SK-N-SH (cell line): ENCODE measurements around the gene ATG7. TPM values are rescaled to one million over a fixed set of nuclear protein-coding genes. Genes with fewer than 3 reads are reported as not detected.

Experiments
- CTCF ChIA-PET: fragments of 300-600, 350-600 bp; formaldehyde crosslinking; extraction: SDS; loops from one replicate; lab custom pipeline; 2021; lab: Yijun Ruan, JAX
- POLR2A ChIA-PET: fragments of 350-600 bp; sonication (Branson Sonifier 250); formaldehyde crosslinking; extraction: SDS; loops from one replicate; lab custom pipeline; 2020; ENCODE audit warnings: antibody characterized with exemption, inconsistent platforms; lab: Yijun Ruan, JAX
- DNase-seq: peaks from one replicate; pipeline ENCODE4 v3.0.0; 2012
- H2AFZ ChIP-seq: fragments of 200-600 bp; sonication (generic); 2 replicates; pipeline ENCODE4 v1.8.1; 2016; ENCODE audit warnings: antibody characterized with exemption, mild to moderate bottlenecking, low read depth
- H3F3A ChIP-seq: fragments of 200-600 bp; sonication (generic); replicated peaks from 2 replicates; pipeline ENCODE3; 2016; ENCODE audit warnings: antibody characterized with exemption, mild to moderate bottlenecking; ENCODE audit not compliant: insufficient read depth
- H3K27ac ChIP-seq, 2 experiments: fragments of 200-500 bp in 1 of 2; fragments of 200-600 bp in 1 of 2; sonication (Bioruptor generic) in 1 of 2; sonication (generic), shearing (Covaris generic) in 1 of 2; 2 replicates each; pipeline versions ENCODE4 v1.5.1 to v1.6.1; 2014 to 2016; ENCODE audit warnings: low read depth in 2 of 2, inconsistent platforms in 1 of 2, low read length in 1 of 2, mild to moderate bottlenecking in 1 of 2, mixed read lengths in 1 of 2
- H3K27me3 ChIP-seq: fragments of 200-600 bp; sonication (generic), shearing (Covaris generic); 2 replicates; pipeline ENCODE4 v1.6.1; 2016; ENCODE audit warnings: mixed run types; ENCODE audit not compliant: insufficient read depth
- H3K36me3 ChIP-seq, 2 experiments: fragments of 200-500 bp in 1 of 2; fragments of 200-600 bp in 1 of 2; sonication (Bioruptor generic) in 1 of 2; sonication (generic) in 1 of 2; replicated peaks in 1 of 2; 2 replicates each; pipeline versions ENCODE3 to v1.5.1; 2014 to 2016; ENCODE audit warnings: low read length in 1 of 2, mild to moderate bottlenecking in 1 of 2; ENCODE audit not compliant: insufficient read depth in 2 of 2, control insufficient read depth in 1 of 2
- H3K4me1 ChIP-seq, 2 experiments: fragments of 200-500 bp in 1 of 2; fragments of 200-600 bp in 1 of 2; sonication (Bioruptor generic) in 1 of 2; sonication (generic), shearing (Covaris generic) in 1 of 2; 2 replicates each; pipeline versions ENCODE4 v1.5.1 to v1.6.1; 2014 to 2016; ENCODE audit warnings: low read depth in 1 of 2, low read length in 1 of 2, mixed run types in 1 of 2; ENCODE audit not compliant: insufficient read depth in 2 of 2, control insufficient read depth in 1 of 2
- H3K4me2 ChIP-seq: fragments of 200-600 bp; sonication (generic), shearing (Covaris generic); 2 replicates; pipeline ENCODE4 v1.6.1; 2017; ENCODE audit warnings: mixed run types
- H3K4me3 ChIP-seq, 2 experiments: fragments of 200-500 bp in 1 of 2; fragments of 200-600 bp in 1 of 2; sonication (Bioruptor generic) in 1 of 2; sonication (generic), shearing (Covaris generic) in 1 of 2; 2 replicates each; pipeline versions ENCODE4 v1.5.1 to v1.8.1; 2014 to 2016; ENCODE audit warnings: low read depth in 2 of 2, inconsistent platforms in 1 of 2, low read length in 1 of 2, mild to moderate bottlenecking in 1 of 2, mixed read lengths in 1 of 2, moderate library complexity in 1 of 2
- H3K79me2 ChIP-seq: fragments of 200-600 bp; sonication (generic); 2 replicates; pipeline ENCODE4 v1.8.1; 2017; ENCODE audit warnings: mild to moderate bottlenecking; ENCODE audit not compliant: insufficient read depth
- H3K9ac ChIP-seq: fragments of 200-600 bp; sonication (generic); 2 replicates; pipeline ENCODE4 v1.6.1; 2017; ENCODE audit warnings: mixed run types
- H3K9me2 ChIP-seq: fragments of 200-600 bp; sonication (generic); 2 replicates; pipeline ENCODE4 v1.6.1; 2017; ENCODE audit warnings: mixed run types
- H3K9me3 ChIP-seq: fragments of 200-600 bp; sonication (generic); 2 replicates; pipeline ENCODE4 v1.6.1; 2017; ENCODE audit warnings: mixed run types, mild to moderate bottlenecking, moderate library complexity
- H4K20me1 ChIP-seq: fragments of 200-600 bp; sonication (generic); 2 replicates; pipeline ENCODE4 v1.6.1; 2017; ENCODE audit warnings: mild to moderate bottlenecking, mixed run types; ENCODE audit not compliant: insufficient read depth
- CHD2 ChIP-seq: fragments of 150-350 bp; IDR thresholded peaks from 2 replicates; pipeline ENCODE4 v1.6.1; 2018; ENCODE audit warnings: low read length; ENCODE audit not compliant: partially characterized antibody
- EZH2phosphoT487 ChIP-seq: fragments of 200-600 bp; sonication (generic); IDR thresholded peaks from 2 replicates; pipeline ENCODE4 v1.6.1; 2017; ENCODE audit warnings: low read depth, mixed run types, mild to moderate bottlenecking, antibody characterized with exemption, moderate library complexity, borderline replicate concordance
- FOXJ3 ChIP-seq: sonication (generic); formaldehyde crosslinking; IDR thresholded peaks from 2 replicates; pipeline ENCODE4 v1.5.1; 2020; ENCODE audit warnings: mild to moderate bottlenecking, missing genetic modification reagents
- FOXM1 ChIP-seq: IDR thresholded peaks from 2 replicates; pipeline ENCODE4 v1.4.0; 2012; ENCODE audit warnings: low read depth, mild to moderate bottlenecking
- GABPA ChIP-seq: IDR thresholded peaks from 2 replicates; pipeline ENCODE4 v1.4.0; 2012; ENCODE audit warnings: low read depth, mild to moderate bottlenecking
- GATA2 ChIP-seq: sonication (generic); formaldehyde crosslinking; IDR thresholded peaks from 2 replicates; pipeline ENCODE4 v1.5.0; 2020; ENCODE audit warnings: mild to moderate bottlenecking, missing genetic modification reagents
- JUND ChIP-seq: IDR thresholded peaks from 2 replicates; pipeline ENCODE4 v1.4.0; 2012
- MXI1 ChIP-seq: IDR thresholded peaks from 2 replicates; pipeline ENCODE4 v1.6.1; 2012; ENCODE audit warnings: mild to moderate bottlenecking, low read depth, low read length, improper control_type of control experiment
- NFIC ChIP-seq: IDR thresholded peaks from 2 replicates; pipeline ENCODE4 v1.4.0; 2012; ENCODE audit warnings: borderline replicate concordance
- POLR2AphosphoS5 ChIP-seq: IDR thresholded peaks from 2 replicates; pipeline ENCODE4 v1.6.1; 2012; ENCODE audit warnings: low read depth, low read length
- RFX5 ChIP-seq: IDR thresholded peaks from 2 replicates; pipeline ENCODE4 v1.6.1; 2012; ENCODE audit warnings: mild to moderate bottlenecking, improper control_type of control experiment, low read length
- SIN3A ChIP-seq: IDR thresholded peaks from 2 replicates; pipeline ENCODE4 v1.6.1; 2012; ENCODE audit warnings: low read depth, mild to moderate bottlenecking, low read length, moderate library complexity, borderline replicate concordance
- TEAD4 ChIP-seq: IDR thresholded peaks from 2 replicates; pipeline ENCODE4 v1.4.0; 2012; ENCODE audit warnings: mild to moderate bottlenecking, borderline replicate concordance; ENCODE audit not compliant: insufficient read depth
- USF1 ChIP-seq: IDR thresholded peaks from 2 replicates; pipeline ENCODE4 v1.4.0; 2012; ENCODE audit warnings: low read depth, borderline replicate concordance
- USF2 ChIP-seq: fragments of 150-350 bp; IDR thresholded peaks from 2 replicates; pipeline ENCODE4 v1.6.1; 2017; ENCODE audit warnings: antibody characterized with exemption, low read length, low read depth, borderline replicate concordance
- WGBS: methylation state at CpG from one replicate; pipeline ENCODE4 v1.1.6; 2017; ENCODE audit warnings: low lambda C conversion rate; 5-methylcytosine and 5-hydroxymethylcytosine counted together
- polyA plus RNA-seq, 3 experiments: library from polyadenylated mRNA; depleted of rRNA; stranded (reverse); fragments of >200 nt; gene quantifications; 2 replicates each; pipeline ENCODE4 v1.2.3, GENCODE V29; 2012
- TF ChIP-seq, protein P1 (sequence below): IDR thresholded peaks from 2 replicates; pipeline ENCODE4 v1.6.1; 2012; ENCODE audit warnings: mild to moderate bottlenecking, low read depth, low read length, moderate library complexity
- TF ChIP-seq, protein P2 (sequence below): IDR thresholded peaks from 2 replicates; pipeline ENCODE4; 2012
- TF ChIP-seq, protein P3 (sequence below): fragments of 150-350 bp; IDR thresholded peaks from 2 replicates; pipeline ENCODE4 v1.6.1; 2016; ENCODE audit warnings: mild to moderate bottlenecking, low read depth, low read length

The ATG7 gene
- polyA plus RNA-seq, 1 of the 3 experiments (the other 2 are of a cell fraction): 29.5 TPM

DNA sequence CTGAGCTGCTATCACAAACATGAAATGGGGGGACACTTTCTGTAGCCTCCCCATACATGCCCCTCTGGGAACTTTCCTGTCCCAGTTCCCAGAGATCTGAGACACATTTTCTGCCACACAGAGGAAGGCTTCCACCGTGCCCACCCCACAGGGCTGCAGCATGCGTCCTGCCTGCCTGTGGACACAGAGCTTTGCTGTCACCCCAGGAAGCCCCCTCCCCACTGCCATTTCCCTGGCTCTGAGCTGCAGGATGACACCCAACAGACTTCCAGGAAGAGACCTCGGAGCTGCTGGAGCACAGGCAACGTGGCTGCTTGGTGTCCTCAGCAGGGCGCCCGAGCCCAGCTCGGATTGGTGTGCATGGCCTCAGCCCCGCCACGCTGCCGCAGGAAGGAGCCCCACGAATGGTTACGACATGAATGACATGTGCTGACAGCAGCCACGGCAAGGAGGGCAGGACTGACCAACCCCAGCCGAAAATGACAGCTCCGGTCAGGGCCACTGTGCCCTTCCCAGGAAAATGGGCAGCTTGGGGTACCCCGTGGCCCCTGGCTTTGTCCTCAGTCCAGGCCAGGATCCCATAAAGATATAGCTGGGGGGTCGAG is 290.2 kb downstream of the ATG7 start:
- Histone ChIP-seq H3K9me2 (no peaks in the 10 kb centered on the region), H3F3A (peaks cover 9% of the 10 kb centered on the region), H3K79me2 (peaks cover 92% of the 10 kb centered on the region), H2AFZ (no peak overlapping the region), H3K9me3 (no peaks in the 10 kb centered on the region), H3K4me3 (no peak overlapping the region), H3K4me2 (no peak overlapping the region), H3K27ac (peak overlapping the region in 1 of 2 experiments; percentile 36; a peak in 1 of 4 replicates), H3K4me1 (peaks cover 12 to 42% of the 10 kb centered on the region in 2 experiments; a peak in 3 of 4 replicates), H3K27me3 (no peaks in the 10 kb centered on the region), H3K9ac (no peak overlapping the region), H4K20me1 (peaks cover 73% of the 10 kb centered on the region), H3K36me3 (peaks cover 18 to 54% of the 10 kb centered on the region in 2 experiments)
- DNase-seq: no peak
- CTCF ChIA-PET: interaction anchor here (0.8 to 1.1 kb wide), 3 partner anchors 31 to 183 kb away, joined by 3 to 4 read pairs (median 4); no protein-coding TSS in a partner anchor
- no peak for TF ChIP-seq CHD2
- no peak for TF ChIP-seq TEAD4
- TF ChIP-seq JUND: no peak
- no peak for TF ChIP-seq SIN3A
- no peak for TF ChIP-seq USF2
- TF ChIP-seq EZH2phosphoT487: no peak
- TF ChIP-seq FOXJ3 (CRISPR knock-in tag): no peak
- POLR2A ChIA-PET: no interaction called here
- WGBS: 95% methylated on average over 14 of the region's 17 CpGs

GRCh38 chr3:11563159-11563864 is 291.1 kb downstream of the ATG7 start:
- Histone ChIP-seq H3K9me2 (no peaks in the 10 kb centered on the region), H3K9ac (no peak overlapping the region), H2AFZ (no peak overlapping the region), H3K9me3 (no peaks in the 10 kb centered on the region), H3K4me3 (no peak overlapping the region), H3K27ac (peak overlapping the region in 1 of 2 experiments; percentile 36; a peak in 1 of 4 replicates), H3K4me2 (no peak overlapping the region), H4K20me1 (peaks cover 70% of the 10 kb centered on the region), H3K36me3 (peaks cover 18 to 47% of the 10 kb centered on the region in 2 experiments), H3F3A (peaks cover 15% of the 10 kb centered on the region), H3K4me1 (peaks cover 9 to 47% of the 10 kb centered on the region in 2 experiments; a peak in 3 of 4 replicates), H3K79me2 (peaks cover 94% of the 10 kb centered on the region), H3K27me3 (no peaks in the 10 kb centered on the region)
- CTCF ChIA-PET: interaction anchor here (0.5 to 1.1 kb wide), 3 partner anchors 11 to 506 kb away, joined by 3 read pairs; no protein-coding TSS in a partner anchor
- POLR2A ChIA-PET: interaction anchor here (1.0 kb wide), 1 partner anchor 75 kb away, joined by 3 read pairs; no protein-coding TSS in a partner anchor
- WGBS: 90% methylated on average over 10 of the region's 16 CpGs
- no peak for DNase-seq
- TF ChIP-seq MXI1 (no peak), USF1 (no peak), FOXM1 (no peak), POLR2AphosphoS5 (no peak), NFIC (no peak), SIN3A (no peak), GATA2 (CRISPR knock-in tag) (no peak), RFX5 (no peak), GABPA (no peak)
- TF ChIP-seq, protein P1, sequence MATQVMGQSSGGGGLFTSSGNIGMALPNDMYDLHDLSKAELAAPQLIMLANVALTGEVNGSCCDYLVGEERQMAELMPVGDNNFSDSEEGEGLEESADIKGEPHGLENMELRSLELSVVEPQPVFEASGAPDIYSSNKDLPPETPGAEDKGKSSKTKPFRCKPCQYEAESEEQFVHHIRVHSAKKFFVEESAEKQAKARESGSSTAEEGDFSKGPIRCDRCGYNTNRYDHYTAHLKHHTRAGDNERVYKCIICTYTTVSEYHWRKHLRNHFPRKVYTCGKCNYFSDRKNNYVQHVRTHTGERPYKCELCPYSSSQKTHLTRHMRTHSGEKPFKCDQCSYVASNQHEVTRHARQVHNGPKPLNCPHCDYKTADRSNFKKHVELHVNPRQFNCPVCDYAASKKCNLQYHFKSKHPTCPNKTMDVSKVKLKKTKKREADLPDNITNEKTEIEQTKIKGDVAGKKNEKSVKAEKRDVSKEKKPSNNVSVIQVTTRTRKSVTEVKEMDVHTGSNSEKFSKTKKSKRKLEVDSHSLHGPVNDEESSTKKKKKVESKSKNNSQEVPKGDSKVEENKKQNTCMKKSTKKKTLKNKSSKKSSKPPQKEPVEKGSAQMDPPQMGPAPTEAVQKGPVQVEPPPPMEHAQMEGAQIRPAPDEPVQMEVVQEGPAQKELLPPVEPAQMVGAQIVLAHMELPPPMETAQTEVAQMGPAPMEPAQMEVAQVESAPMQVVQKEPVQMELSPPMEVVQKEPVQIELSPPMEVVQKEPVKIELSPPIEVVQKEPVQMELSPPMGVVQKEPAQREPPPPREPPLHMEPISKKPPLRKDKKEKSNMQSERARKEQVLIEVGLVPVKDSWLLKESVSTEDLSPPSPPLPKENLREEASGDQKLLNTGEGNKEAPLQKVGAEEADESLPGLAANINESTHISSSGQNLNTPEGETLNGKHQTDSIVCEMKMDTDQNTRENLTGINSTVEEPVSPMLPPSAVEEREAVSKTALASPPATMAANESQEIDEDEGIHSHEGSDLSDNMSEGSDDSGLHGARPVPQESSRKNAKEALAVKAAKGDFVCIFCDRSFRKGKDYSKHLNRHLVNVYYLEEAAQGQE: no peak
- TF ChIP-seq, protein P2, sequence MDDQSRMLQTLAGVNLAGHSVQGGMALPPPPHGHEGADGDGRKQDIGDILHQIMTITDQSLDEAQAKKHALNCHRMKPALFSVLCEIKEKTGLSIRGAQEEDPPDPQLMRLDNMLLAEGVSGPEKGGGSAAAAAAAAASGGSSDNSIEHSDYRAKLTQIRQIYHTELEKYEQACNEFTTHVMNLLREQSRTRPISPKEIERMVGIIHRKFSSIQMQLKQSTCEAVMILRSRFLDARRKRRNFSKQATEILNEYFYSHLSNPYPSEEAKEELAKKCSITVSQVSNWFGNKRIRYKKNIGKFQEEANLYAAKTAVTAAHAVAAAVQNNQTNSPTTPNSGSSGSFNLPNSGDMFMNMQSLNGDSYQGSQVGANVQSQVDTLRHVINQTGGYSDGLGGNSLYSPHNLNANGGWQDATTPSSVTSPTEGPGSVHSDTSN: no peak
- TF ChIP-seq, protein P3, sequence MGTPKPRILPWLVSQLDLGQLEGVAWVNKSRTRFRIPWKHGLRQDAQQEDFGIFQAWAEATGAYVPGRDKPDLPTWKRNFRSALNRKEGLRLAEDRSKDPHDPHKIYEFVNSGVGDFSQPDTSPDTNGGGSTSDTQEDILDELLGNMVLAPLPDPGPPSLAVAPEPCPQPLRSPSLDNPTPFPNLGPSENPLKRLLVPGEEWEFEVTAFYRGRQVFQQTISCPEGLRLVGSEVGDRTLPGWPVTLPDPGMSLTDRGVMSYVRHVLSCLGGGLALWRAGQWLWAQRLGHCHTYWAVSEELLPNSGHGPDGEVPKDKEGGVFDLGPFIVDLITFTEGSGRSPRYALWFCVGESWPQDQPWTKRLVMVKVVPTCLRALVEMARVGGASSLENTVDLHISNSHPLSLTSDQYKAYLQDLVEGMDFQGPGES: no peak
